IMR-90 (cell line): Measurements from ENCODE around the gene SCG5. TPM values are rescaled to one million over a fixed set of nuclear protein-coding genes. Genes with fewer than 3 reads are reported as not detected.

ENCODE experiments used
- ATAC-seq: fragments of 200-7000 bp; cut with Tn5 transposase; 2 replicates; pipeline ENCODE4 v1.9.1; 2020; ENCODE audit warnings: low read depth, mild to moderate bottlenecking, moderate library complexity
- BruUV-seq: library from RNA; stranded (reverse); fragments of 400-500 nt; replicated peaks from 2 replicates; lab custom pipeline; 2021; lab: Mats Ljungman, UMichigan
- CTCF ChIA-PET: fragments of 300-600 bp; formaldehyde crosslinking; extraction: SDS; loops from one replicate; lab custom pipeline; 2021; ENCODE audit warnings: antibody characterized with exemption; lab: Yijun Ruan, JAX
- POLR2A ChIA-PET: fragments of 300-600 bp; sonication (Branson Sonifier 250); formaldehyde crosslinking; loops from one replicate; lab custom pipeline; 2022; ENCODE audit warnings: antibody characterized with exemption; ENCODE audit not compliant: unreplicated experiment; lab: Charles Lee
- DNase-seq: peaks from one replicate; pipeline ENCODE4 v3.0.0; 2013
- H2AFZ ChIP-seq: replicated peaks from 2 replicates; pipeline ENCODE3; 2013; ENCODE audit warnings: low read length, mild to moderate bottlenecking; ENCODE audit not compliant: poor library complexity
- H2AK5ac ChIP-seq: 2 replicates; pipeline ENCODE4 v1.6.1; 2013; ENCODE audit warnings: low read depth, low read length, inconsistent platforms
- H2AK9ac ChIP-seq: replicated peaks from 2 replicates; pipeline ENCODE3; 2013; ENCODE audit warnings: mild to moderate bottlenecking, low read depth, low read length, moderate library complexity; ENCODE audit not compliant: poor library complexity
- H2BK120ac ChIP-seq: 2 replicates; pipeline ENCODE4 v1.6.1; 2013; ENCODE audit warnings: low read depth, low read length, inconsistent platforms
- H2BK15ac ChIP-seq: 3 replicates; pipeline ENCODE4 v1.6.1; 2013; ENCODE audit warnings: low read depth, low read length, inconsistent platforms
- H2BK20ac ChIP-seq: 2 replicates; pipeline ENCODE4 v1.6.1; 2013; ENCODE audit warnings: low read depth, mild to moderate bottlenecking, inconsistent platforms, low read length, moderate library complexity
- H2BK5ac ChIP-seq: 2 replicates; pipeline ENCODE4 v1.6.1; 2013; ENCODE audit warnings: mild to moderate bottlenecking, low read depth, low read length, inconsistent platforms; ENCODE audit not compliant: poor library complexity, severe bottlenecking
- H3K14ac ChIP-seq: replicated peaks from 2 replicates; pipeline ENCODE4 v1.6.1; 2013; ENCODE audit warnings: low read depth, low read length, inconsistent platforms
- H3K18ac ChIP-seq: 2 replicates; pipeline ENCODE4 v1.6.1; 2013; ENCODE audit warnings: low read depth, low read length, control low read depth
- H3K23ac ChIP-seq: 2 replicates; pipeline ENCODE4 v1.6.1; 2013; ENCODE audit warnings: low read depth, low read length, inconsistent platforms
- H3K27ac ChIP-seq: 2 replicates; pipeline ENCODE4 v1.5.1; 2013; ENCODE audit warnings: mild to moderate bottlenecking, control low read depth, low read length; ENCODE audit not compliant: insufficient read depth
- H3K27me3 ChIP-seq: 2 replicates; pipeline ENCODE4 v1.6.1; 2013; ENCODE audit warnings: low read length; ENCODE audit not compliant: control insufficient read depth, insufficient read depth
- H3K36me3 ChIP-seq: 2 replicates; pipeline ENCODE4 v1.6.1; 2013; ENCODE audit warnings: low read length, mixed read lengths; ENCODE audit not compliant: control insufficient read depth, insufficient read depth
- H3K4ac ChIP-seq: 2 replicates; pipeline ENCODE4 v1.6.1; 2013; ENCODE audit warnings: low read depth, low read length, inconsistent platforms
- H3K4me1 ChIP-seq: 2 replicates; pipeline ENCODE4 v1.6.1; 2013; ENCODE audit warnings: low read length, mixed read lengths; ENCODE audit not compliant: control insufficient read depth, insufficient read depth
- H3K4me2 ChIP-seq: 2 replicates; pipeline ENCODE4 v1.6.1; 2013; ENCODE audit warnings: low read depth, mild to moderate bottlenecking, control low read depth, low read length, moderate library complexity
- H3K4me3 ChIP-seq: 2 replicates; pipeline ENCODE4 v1.5.1; 2013; ENCODE audit warnings: low read depth, mild to moderate bottlenecking, control low read depth, low read length, moderate library complexity; ENCODE audit not compliant: insufficient read depth
- H3K56ac ChIP-seq: 2 replicates; pipeline ENCODE4 v1.6.1; 2013; ENCODE audit warnings: low read length, inconsistent platforms; ENCODE audit not compliant: insufficient read depth; ENCODE audit errors: extremely low read depth
- H3K79me1 ChIP-seq, 2 experiments: 2 replicates each; pipeline ENCODE4 v1.6.1; 2013; ENCODE audit warnings: low read length in 2 of 2, inconsistent platforms in 1 of 2, low read depth in 1 of 2
- H3K9ac ChIP-seq: 2 replicates; pipeline ENCODE4 v1.6.1; 2013; ENCODE audit warnings: low read depth, low read length, control low read depth
- H3K9me1 ChIP-seq: 2 replicates; pipeline ENCODE4 v1.6.1; 2013; ENCODE audit warnings: low read length, inconsistent platforms; ENCODE audit not compliant: insufficient read depth
- H3K9me3 ChIP-seq: 2 replicates; pipeline ENCODE4 v1.6.1; 2013; ENCODE audit warnings: low read length; ENCODE audit not compliant: control insufficient read depth, insufficient read depth
- H4K20me1 ChIP-seq: 2 replicates; pipeline ENCODE4 v1.6.1; 2013; ENCODE audit warnings: low read length, inconsistent platforms; ENCODE audit not compliant: insufficient read depth
- H4K5ac ChIP-seq: 2 replicates; pipeline ENCODE4 v1.6.1; 2013; ENCODE audit warnings: mild to moderate bottlenecking, low read depth, low read length, control low read depth
- H4K8ac ChIP-seq, 2 experiments: 2 replicates each; pipeline ENCODE4 v1.6.1; 2013; ENCODE audit warnings: low read depth in 2 of 2, low read length in 2 of 2, control low read depth in 1 of 2, inconsistent platforms in 1 of 2
- H4K91ac ChIP-seq: 2 replicates; pipeline ENCODE4 v1.6.1; 2013; ENCODE audit warnings: low read depth, low read length, inconsistent platforms; ENCODE audit not compliant: insufficient read depth
- BHLHE40 ChIP-seq: fragments of 150-350 bp; IDR thresholded peaks from 2 replicates; pipeline ENCODE4 v1.6.1; 2016; ENCODE audit warnings: mild to moderate bottlenecking, low read depth, low read length
- CEBPB ChIP-seq: IDR thresholded peaks from 2 replicates; pipeline ENCODE4 v1.6.1; 2012; ENCODE audit warnings: low read depth, low read length, improper control_type of control experiment
- CHD1 ChIP-seq: IDR thresholded peaks from 2 replicates; pipeline ENCODE4 v1.6.1; 2012; ENCODE audit warnings: low read depth, low read length, improper control_type of control experiment
- CTCF ChIP-seq: conservative IDR thresholded peaks from 2 replicates; pipeline ENCODE4 v1.5.1; 2012; ENCODE audit warnings: mild to moderate bottlenecking, low read depth, low read length, improper control_type of control experiment
- ELK1 ChIP-seq: fragments of 150-350 bp; IDR thresholded peaks from 2 replicates; pipeline ENCODE4 v1.6.1; 2016; ENCODE audit warnings: low read depth, mild to moderate bottlenecking, low read length, moderate library complexity, borderline replicate concordance
- MAZ ChIP-seq: IDR thresholded peaks from 2 replicates; pipeline ENCODE4 v1.6.1; 2012; ENCODE audit warnings: low read depth, mild to moderate bottlenecking, low read length, improper control_type of control experiment, moderate library complexity, borderline replicate concordance
- MXI1 ChIP-seq: IDR thresholded peaks from 2 replicates; pipeline ENCODE4 v1.6.1; 2012; ENCODE audit warnings: low read depth, mild to moderate bottlenecking, low read length, moderate library complexity, borderline replicate concordance
- NFE2L2 ChIP-seq: fragments of 150-350 bp; IDR thresholded peaks from 2 replicates; pipeline ENCODE4 v1.6.1; 2016; ENCODE audit warnings: low read depth, mild to moderate bottlenecking, low read length
- POLR2A ChIP-seq: IDR thresholded peaks from 2 replicates; pipeline ENCODE4 v1.6.1; 2012; ENCODE audit warnings: mild to moderate bottlenecking, low read depth, low read length
- RFX5 ChIP-seq: IDR thresholded peaks from 2 replicates; pipeline ENCODE4 v1.8.0; 2012; ENCODE audit warnings: low read depth, mild to moderate bottlenecking, low read length, moderate library complexity
- USF2 ChIP-seq: fragments of 150-350 bp; IDR thresholded peaks from 2 replicates; pipeline ENCODE4 v1.6.1; 2017; ENCODE audit warnings: mild to moderate bottlenecking, antibody characterized with exemption, low read length, low read depth
- WGBS, 2 experiments: methylation state at CpG; one replicate each; pipeline versions ENCODE4 v1.1.5 to v1.1.7; 2013; ENCODE audit warnings: missing lambda C conversion rate in 2 of 2; ENCODE audit not compliant: insufficient read length in 1 of 2; ENCODE audit errors: extremely low coverage in 2 of 2; 5-methylcytosine and 5-hydroxymethylcytosine counted together
- dilution Hi-C: fragments of 300-500 bp; cut with HindIII; formaldehyde crosslinking; loops from one replicate; pipeline ENCODE4 v1.14.3; 2018; ENCODE audit warnings: low sequenced_read_pairs; ENCODE audit not compliant: unreplicated experiment
- in situ Hi-C: fragments of 300-500 bp; cut with MboI; formaldehyde crosslinking; loops from 3 replicates; pipeline ENCODE4 v1.14.3; 2019; ENCODE audit warnings: low sequenced_read_pairs, inconsistent platforms, mixed read lengths
- intact Hi-C: fragments of 100-400 bp; cut with micrococcal nuclease; formaldehyde crosslinking; loops from 2 replicates; pipeline ENCODE4 v1.10.0; 2022
- polyA plus RNA-seq, 3 experiments: library from polyadenylated mRNA; depleted of rRNA; stranded (reverse); fragments of >200 nt; gene quantifications; 2 replicates each; pipeline ENCODE4 v1.2.3, GENCODE V29; 2012; ENCODE audit warnings: low replicate concordance in 1 of 3
- total RNA-seq: library from RNA; depleted of rRNA; stranded (reverse); fragments of >200 nt; gene quantifications from 2 replicates; pipeline ENCODE4 v1.2.3, GENCODE V29; 2012

Gene SCG5
- total and polyA plus RNA-seq, 2 of the 4 experiments (the other 2 are of a cell fraction), result 7.9 to 16.8 TPM

GRCh38 chr15:32691689-32692038 lies 50.2 kb downstream of the SCG5 start:
- no peak overlapping the region; the same call in 1 of the 2 replicates for H2BK20ac ChIP-seq
- H3K4me1 ChIP-seq, result peaks cover 9% of the 10 kb centered on the region; the same call in 1 of the 2 replicates
- H3K79me1 ChIP-seq, result 0 out of 4 replicates have a peak, but pooled peaks cover 0 to 2% of the 10 kb centered on the region in 2 experiments
- H2AK5ac ChIP-seq, result peak overlapping the region; percentile 63
- no peak overlapping the region for H4K5ac ChIP-seq
- in situ Hi-C loops, result no loop called here
- no peak overlapping the region for H3K27ac ChIP-seq
- H4K91ac ChIP-seq, result no peak overlapping the region
- H3K4me2 ChIP-seq, result no peak overlapping the region
- H3K4me3 ChIP-seq, result no peak overlapping the region
- dilution Hi-C loops, result no loop called here
- H3K4ac ChIP-seq, result no peak overlapping the region
- ChIA-PET POLR2A (no interaction called here), CTCF (no interaction called here)
- peaks cover 5% of the 10 kb centered on the region for H3K9me1 ChIP-seq
- H2BK120ac ChIP-seq, result no peak overlapping the region
- BruUV-seq, result no TSS peak
- H3K9ac ChIP-seq, result no peak overlapping the region
- no peaks in the 10 kb centered on the region for H4K20me1 ChIP-seq
- H3K27me3 ChIP-seq, result no peaks in the 10 kb centered on the region; the same call in 1 of the 2 replicates
- no peak for ATAC-seq
- DNase-seq, result no peak
- TF ChIP-seq CTCF (no peak), RFX5 (no peak), POLR2A (no peak), MAZ (no peak), BHLHE40 (no peak), MXI1 (no peak), USF2 (no peak), NFE2L2 (no peak), CEBPB (no peak), ELK1 (no peak), CHD1 (no peak)
- no peaks in the 10 kb centered on the region for H3K36me3 ChIP-seq
- H3K9me3 ChIP-seq, result no peaks in the 10 kb centered on the region
- H2BK15ac ChIP-seq, result no peak overlapping the region
- H2AK9ac ChIP-seq, result no peak overlapping the region
- no peak overlapping the region for H3K18ac ChIP-seq
- H3K14ac ChIP-seq, result no peak overlapping the region
- 93% methylated on average over 3 of the region's 10 CpGs; no CpG with 5 or more reads in 1 of the 2 experiments for WGBS, 2 experiments
- H2AFZ ChIP-seq, result no peak overlapping the region
- intact Hi-C loops, result no loop called here
- H2BK5ac ChIP-seq, result no peak overlapping the region
- H3K23ac ChIP-seq, result no peak overlapping the region
- H4K8ac ChIP-seq, result no peak overlapping the region
- no peak overlapping the region for H3K56ac ChIP-seq
